HCT116 (cell line): ENCODE data around the gene KIRREL3. TPM values are rescaled to one million over a fixed set of nuclear protein-coding genes. Genes with fewer than 3 reads are reported as not detected.

Experiments
- ATAC-seq: fragments of 200-7000 bp; cut with Tn5 transposase; 2 replicates; pipeline ENCODE4 v1.9.1; 2020; ENCODE audit warnings: mild to moderate bottlenecking, moderate library complexity
- BruUV-seq: library from RNA; stranded (reverse); fragments of 400-500 nt; replicated peaks from 2 replicates; lab custom pipeline; 2021; lab: Mats Ljungman, UMichigan
- CTCF ChIA-PET: fragments of 300-600 bp; sonication (Branson Sonifier 250); formaldehyde crosslinking; loops from one replicate; lab custom pipeline; 2021; ENCODE audit warnings: antibody characterized with exemption; lab: Charles Lee
- POLR2A ChIA-PET: fragments of 300-600, 350-600 bp; sonication (Branson Sonifier 250); formaldehyde crosslinking; loops from one replicate; lab custom pipeline; 2021; ENCODE audit warnings: antibody characterized with exemption; lab: Charles Lee
- RAD21 ChIA-PET, 2 experiments: fragments of 300-600 bp; sonication (Branson Sonifier 250); formaldehyde crosslinking; loops; one replicate each; lab custom pipeline; 2023; ENCODE audit warnings: low total read pairs in 2 of 2; ENCODE audit not compliant: uncharacterized antibody in 2 of 2, unreplicated experiment in 2 of 2, low non-redundant PET in 1 of 2; lab: Charles Lee
- DNase-seq: peaks from one replicate; pipeline ENCODE4 v3.0.0-alpha.2; 2010; ENCODE audit warnings: low read depth, low spot score
- H2AFZ ChIP-seq: fragments of 200-600 bp; shearing (Covaris generic), sonication (generic); 2 replicates; pipeline ENCODE4 v1.6.1; 2017; ENCODE audit warnings: low read depth, mixed run types, mixed read lengths, antibody characterized with exemption, low read length; ENCODE audit not compliant: poor library complexity, severe bottlenecking
- H3K27ac ChIP-seq: 2 replicates; pipeline ENCODE4 v1.5.1; 2012; ENCODE audit warnings: low read depth, low read length
- H3K27me3 ChIP-seq: fragments of 200-600 bp; sonication (generic); 2 replicates; pipeline ENCODE4 v1.6.1; 2016; ENCODE audit warnings: mixed run types, low read length, mixed read lengths; ENCODE audit not compliant: insufficient read depth
- H3K36me3 ChIP-seq, 2 experiments: fragments of 200-500 bp in 1 of 2; fragments of 200-600 bp in 1 of 2; sonication (Bioruptor generic) in 1 of 2; sonication (generic) in 1 of 2; 2 replicates each; pipeline versions ENCODE4 v1.5.1 to v1.6.1; 2014 to 2016; ENCODE audit warnings: low read length in 2 of 2, inconsistent platforms in 1 of 2, mixed read lengths in 1 of 2, mixed run types in 1 of 2; ENCODE audit not compliant: insufficient read depth in 2 of 2, control insufficient read depth in 1 of 2
- H3K4me1 ChIP-seq, 2 experiments: fragments of 200-600 bp in 1 of 2; sonication (generic) in 1 of 2; 2 replicates each; pipeline versions ENCODE4 v1.5.1 to v1.6.1; 2012 to 2017; ENCODE audit warnings: low read length in 2 of 2, inconsistent platforms in 1 of 2, mild to moderate bottlenecking in 1 of 2, mixed read lengths in 1 of 2, mixed run types in 1 of 2, moderate library complexity in 1 of 2; ENCODE audit not compliant: insufficient read depth in 2 of 2, control insufficient read depth in 1 of 2
- H3K4me2 ChIP-seq: fragments of 200-600 bp; sonication (generic); 2 replicates; pipeline ENCODE4 v1.6.1; 2017; ENCODE audit warnings: mixed run types, low read length, mixed read lengths
- H3K4me3 ChIP-seq, 2 experiments: fragments of 200-600 bp in 1 of 2; sonication (generic) in 1 of 2; replicated peaks in 1 of 2; 2 replicates each; pipeline ENCODE4 v1.5.1; 2011 to 2016; ENCODE audit warnings: low read length in 2 of 2, control low read depth in 1 of 2, low read depth in 1 of 2, mild to moderate bottlenecking in 1 of 2, mixed read lengths in 1 of 2, mixed run types in 1 of 2
- H3K79me2 ChIP-seq: fragments of 200-600 bp; sonication (generic); 2 replicates; pipeline ENCODE4 v1.6.1; 2017; ENCODE audit warnings: mild to moderate bottlenecking, mixed run types, low read length, moderate library complexity, mixed read lengths; ENCODE audit not compliant: insufficient read depth
- H3K9ac ChIP-seq: fragments of 200-600 bp; sonication (generic); 2 replicates; pipeline ENCODE4 v1.6.1; 2016; ENCODE audit warnings: low read length, mixed read lengths
- H3K9me2 ChIP-seq: fragments of 200-600 bp; sonication (generic), shearing (Covaris generic); 2 replicates; pipeline ENCODE4 v1.6.1; 2017; ENCODE audit warnings: mixed run types, mild to moderate bottlenecking, moderate library complexity; ENCODE audit not compliant: insufficient read depth
- H3K9me3 ChIP-seq, 2 experiments: fragments of 200-500 bp in 1 of 2; fragments of 200-600 bp in 1 of 2; sonication (Bioruptor generic) in 1 of 2; sonication (generic) in 1 of 2; 2 replicates each; pipeline ENCODE4 v1.6.1; 2014 to 2017; ENCODE audit warnings: low read length in 2 of 2, mixed read lengths in 2 of 2, inconsistent platforms in 1 of 2, low read depth in 1 of 2, mild to moderate bottlenecking in 1 of 2, mixed run types in 1 of 2, moderate library complexity in 1 of 2; ENCODE audit not compliant: control insufficient read depth in 1 of 2, insufficient read depth in 1 of 2
- H4K20me1 ChIP-seq: fragments of 200-600 bp; sonication (generic), shearing (Covaris generic); 2 replicates; pipeline ENCODE4 v1.6.1; 2017; ENCODE audit warnings: mixed run types, mild to moderate bottlenecking, moderate library complexity; ENCODE audit not compliant: insufficient read depth
- CBX3 ChIP-seq: IDR thresholded peaks from 2 replicates; pipeline ENCODE4 v1.6.1; 2012; ENCODE audit warnings: low read depth
- EGR1 ChIP-seq: IDR thresholded peaks from 2 replicates; pipeline ENCODE4 v1.6.1; 2012; ENCODE audit warnings: low read depth
- ELF1 ChIP-seq: IDR thresholded peaks from 2 replicates; pipeline ENCODE4 v1.6.1; 2012; ENCODE audit warnings: low read depth, borderline replicate concordance
- EZH2phosphoT487 ChIP-seq: fragments of 200-600 bp; IDR thresholded peaks from 2 replicates; pipeline ENCODE4 v1.6.1; 2018; ENCODE audit warnings: antibody characterized with exemption, borderline replicate concordance
- JUND ChIP-seq: IDR thresholded peaks from 2 replicates; pipeline ENCODE4 v1.6.1; 2012
- POLR2A ChIP-seq: IDR thresholded peaks from 2 replicates; pipeline ENCODE4 v1.7.0; 2011; ENCODE audit warnings: borderline replicate concordance; ENCODE audit not compliant: insufficient read depth, insufficient read length; ENCODE audit errors: extremely low read depth
- POLR2AphosphoS5 ChIP-seq: IDR thresholded peaks from 2 replicates; pipeline ENCODE4 v1.6.1; 2011; ENCODE audit warnings: mild to moderate bottlenecking, low read depth, low read length, moderate library complexity
- SP1 ChIP-seq: IDR thresholded peaks from 2 replicates; pipeline ENCODE4 v1.6.1; 2012; ENCODE audit warnings: low read depth
- TCF7L2 ChIP-seq: IDR thresholded peaks from 2 replicates; pipeline ENCODE4 v1.7.0; 2011; ENCODE audit warnings: borderline replicate concordance, inconsistent platforms; ENCODE audit not compliant: insufficient read depth, insufficient read length; ENCODE audit errors: extremely low read depth
- ZFX ChIP-seq: fragments of 450-650 bp; IDR thresholded peaks from 2 replicates; pipeline ENCODE4 v1.6.1; 2017
- ZNF274 ChIP-seq: fragments of 200-500 bp; sonication (Bioruptor generic); IDR thresholded peaks from 2 replicates; pipeline ENCODE4 v1.6.1; 2014; ENCODE audit warnings: mild to moderate bottlenecking, low read depth, low read length, inconsistent platforms
- intact Hi-C: fragments of 100-400 bp; cut with micrococcal nuclease; formaldehyde crosslinking; loops from 2 replicates; pipeline ENCODE4 v1.10.0; 2022
- total RNA-seq: library from RNA; stranded (reverse); gene quantifications from one replicate; pipeline ENCODE4 v1.2.1, GENCODE V29; 2021; ENCODE audit not compliant: unreplicated experiment
- TF ChIP-seq, protein P1 (sequence below): IDR thresholded peaks from 2 replicates; pipeline ENCODE4 v1.6.1; 2012
- TF ChIP-seq, protein P2 (sequence below): IDR thresholded peaks from 2 replicates; pipeline ENCODE4 v1.6.1; 2011; ENCODE audit warnings: mild to moderate bottlenecking, low read length, moderate library complexity; ENCODE audit not compliant: insufficient replicate concordance; ENCODE audit errors: extremely low read depth
- TF ChIP-seq, protein P3 (sequence below): IDR thresholded peaks from 2 replicates; pipeline ENCODE4 v1.6.1; 2012
- TF ChIP-seq, protein P4 (sequence below), 3 experiments: fragments of 200-600 bp in 1 of 3; sonication (generic) in 1 of 3; IDR thresholded peaks in 2 of 3; conservative IDR thresholded peaks in 1 of 3; 2 replicates each; pipeline ENCODE4 v1.5.1; 2012 to 2017; ENCODE audit warnings: low read depth in 2 of 3, low read length in 2 of 3, antibody characterized with exemption in 1 of 3, borderline replicate concordance in 1 of 3, control low read depth in 1 of 3, mild to moderate bottlenecking in 1 of 3, mixed read lengths in 1 of 3, mixed run types in 1 of 3, moderate library complexity in 1 of 3; ENCODE audit not compliant: insufficient read depth in 1 of 3

KIRREL3 gene
- total RNA-seq, 1 experiment from 2014 or later, result not detected

DNA sequence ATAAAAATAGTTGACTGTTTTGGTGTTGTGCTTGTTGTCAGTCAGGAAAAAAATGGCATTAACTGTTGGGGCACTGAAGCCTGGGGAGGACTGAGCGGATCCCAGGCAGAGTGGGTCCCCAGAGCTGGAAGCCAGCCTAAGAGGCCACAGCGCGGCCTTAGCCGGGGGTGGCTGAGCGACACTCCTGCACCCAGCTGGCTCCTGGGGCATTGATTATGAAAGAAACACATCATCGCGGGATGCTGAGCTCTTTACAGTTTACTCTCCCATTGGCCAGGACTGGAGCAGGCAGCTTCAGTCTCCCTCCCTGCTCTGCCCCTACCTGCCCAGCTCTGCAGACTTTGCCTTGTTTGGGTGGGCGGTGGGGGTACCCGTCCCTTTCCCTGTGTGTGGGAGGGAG is 523.6 kb downstream of the KIRREL3 start:
- no peak overlapping the region for H3K4me2 ChIP-seq
- RAD21 ChIA-PET, result no interaction called here
- H3K79me2 ChIP-seq, result no peaks in the 10 kb centered on the region
- intact Hi-C loops, result no loop called here
- H4K20me1 ChIP-seq, result no peaks in the 10 kb centered on the region
- TF ChIP-seq CBX3, result no peak
- no peak for TF ChIP-seq ELF1
- no peak for TF ChIP-seq EGR1
- TF ChIP-seq, protein P1, sequence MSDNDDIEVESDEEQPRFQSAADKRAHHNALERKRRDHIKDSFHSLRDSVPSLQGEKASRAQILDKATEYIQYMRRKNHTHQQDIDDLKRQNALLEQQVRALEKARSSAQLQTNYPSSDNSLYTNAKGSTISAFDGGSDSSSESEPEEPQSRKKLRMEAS, result no peak
- no peak for TF ChIP-seq EZH2phosphoT487
- TF ChIP-seq TCF7L2, result no peak
- no peak for TF ChIP-seq POLR2A
- TF ChIP-seq, protein P2, sequence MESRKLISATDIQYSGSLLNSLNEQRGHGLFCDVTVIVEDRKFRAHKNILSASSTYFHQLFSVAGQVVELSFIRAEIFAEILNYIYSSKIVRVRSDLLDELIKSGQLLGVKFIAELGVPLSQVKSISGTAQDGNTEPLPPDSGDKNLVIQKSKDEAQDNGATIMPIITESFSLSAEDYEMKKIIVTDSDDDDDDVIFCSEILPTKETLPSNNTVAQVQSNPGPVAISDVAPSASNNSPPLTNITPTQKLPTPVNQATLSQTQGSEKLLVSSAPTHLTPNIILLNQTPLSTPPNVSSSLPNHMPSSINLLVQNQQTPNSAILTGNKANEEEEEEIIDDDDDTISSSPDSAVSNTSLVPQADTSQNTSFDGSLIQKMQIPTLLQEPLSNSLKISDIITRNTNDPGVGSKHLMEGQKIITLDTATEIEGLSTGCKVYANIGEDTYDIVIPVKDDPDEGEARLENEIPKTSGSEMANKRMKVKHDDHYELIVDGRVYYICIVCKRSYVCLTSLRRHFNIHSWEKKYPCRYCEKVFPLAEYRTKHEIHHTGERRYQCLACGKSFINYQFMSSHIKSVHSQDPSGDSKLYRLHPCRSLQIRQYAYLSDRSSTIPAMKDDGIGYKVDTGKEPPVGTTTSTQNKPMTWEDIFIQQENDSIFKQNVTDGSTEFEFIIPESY, result no peak
- TF ChIP-seq JUND, result no peak
- no peak for TF ChIP-seq POLR2AphosphoS5
- no peak for TF ChIP-seq ZFX
- no peak for TF ChIP-seq ZNF274
- no peak for TF ChIP-seq SP1
- TF ChIP-seq, protein P3, sequence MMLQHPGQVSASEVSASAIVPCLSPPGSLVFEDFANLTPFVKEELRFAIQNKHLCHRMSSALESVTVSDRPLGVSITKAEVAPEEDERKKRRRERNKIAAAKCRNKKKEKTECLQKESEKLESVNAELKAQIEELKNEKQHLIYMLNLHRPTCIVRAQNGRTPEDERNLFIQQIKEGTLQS, result no peak
- TF ChIP-seq, protein P4, sequence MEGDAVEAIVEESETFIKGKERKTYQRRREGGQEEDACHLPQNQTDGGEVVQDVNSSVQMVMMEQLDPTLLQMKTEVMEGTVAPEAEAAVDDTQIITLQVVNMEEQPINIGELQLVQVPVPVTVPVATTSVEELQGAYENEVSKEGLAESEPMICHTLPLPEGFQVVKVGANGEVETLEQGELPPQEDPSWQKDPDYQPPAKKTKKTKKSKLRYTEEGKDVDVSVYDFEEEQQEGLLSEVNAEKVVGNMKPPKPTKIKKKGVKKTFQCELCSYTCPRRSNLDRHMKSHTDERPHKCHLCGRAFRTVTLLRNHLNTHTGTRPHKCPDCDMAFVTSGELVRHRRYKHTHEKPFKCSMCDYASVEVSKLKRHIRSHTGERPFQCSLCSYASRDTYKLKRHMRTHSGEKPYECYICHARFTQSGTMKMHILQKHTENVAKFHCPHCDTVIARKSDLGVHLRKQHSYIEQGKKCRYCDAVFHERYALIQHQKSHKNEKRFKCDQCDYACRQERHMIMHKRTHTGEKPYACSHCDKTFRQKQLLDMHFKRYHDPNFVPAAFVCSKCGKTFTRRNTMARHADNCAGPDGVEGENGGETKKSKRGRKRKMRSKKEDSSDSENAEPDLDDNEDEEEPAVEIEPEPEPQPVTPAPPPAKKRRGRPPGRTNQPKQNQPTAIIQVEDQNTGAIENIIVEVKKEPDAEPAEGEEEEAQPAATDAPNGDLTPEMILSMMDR (IDR thresholded peaks at IDR 0.05 in 2 of 3, conservative IDR thresholded peaks at IDR 0.05 in 1 of 3; ENCODE audit: borderline replicate concordance in 1 of 3, insufficient read depth in 1 of 3, low read depth in 2 of 3, low read length in 2 of 3), result no peak
- DNase-seq, result no peak
- POLR2A ChIA-PET, result no interaction called here
- no peak overlapping the region for H3K27ac ChIP-seq
- H3K9me3 ChIP-seq, result no peaks in the 10 kb centered on the region
- H3K27me3 ChIP-seq, result no peaks in the 10 kb centered on the region
- H3K9me2 ChIP-seq, result no peaks in the 10 kb centered on the region
- H3K4me1 ChIP-seq, result peaks cover 2 to 7% of the 10 kb centered on the region in 2 experiments; a peak in 3 of 4 replicates
- ATAC-seq, result no peak
- BruUV-seq, result no TSS peak
- H3K4me3 ChIP-seq, result no peak overlapping the region
- no peaks in the 10 kb centered on the region for H3K36me3 ChIP-seq
- H3K9ac ChIP-seq, result no peak overlapping the region
- CTCF ChIA-PET, result no interaction called here
- H2AFZ ChIP-seq, result no peak overlapping the region
